Colon (tissue), 2 donors: ENCODE results near the gene ANO6.
A peak's percentile ranks its signal among the peaks of the same experiment; 100 is the strongest.
"Not testable (repeated sequence)": the region's sequence is repeated elsewhere in the genome, so short reads cannot be mapped to it uniquely, and the experiment has no call there.

ENCODE experiments used
- FAIRE-seq: peaks from 2 replicates; lab custom pipeline; 2012; peaks lifted over from hg19 to GRCh38; lab: Jason Lieb, UNC
- donor health status: control.
- donor health status: control.

Gene ANO6

DNA sequence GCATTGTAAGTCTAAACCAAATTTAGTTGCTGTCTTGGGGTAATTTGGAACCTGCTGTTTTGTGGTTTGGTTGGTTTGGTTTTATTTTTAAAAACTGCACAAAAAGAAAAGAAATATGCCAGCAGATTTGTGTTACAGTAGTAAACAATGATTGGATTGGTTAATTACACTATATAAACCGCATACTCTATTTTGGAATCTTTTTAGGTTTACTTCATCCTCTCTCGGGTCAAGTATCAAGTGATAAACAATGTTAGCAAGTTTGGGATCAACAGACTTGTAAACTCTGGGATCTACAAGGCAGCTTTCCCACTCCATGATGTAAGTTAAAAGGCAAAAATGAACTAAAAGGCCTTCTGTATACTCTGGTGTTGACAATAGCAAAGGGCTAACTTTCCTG lies 132.4 kb downstream of the ANO6 start:
- FAIRE-seq = no peak

DNA sequence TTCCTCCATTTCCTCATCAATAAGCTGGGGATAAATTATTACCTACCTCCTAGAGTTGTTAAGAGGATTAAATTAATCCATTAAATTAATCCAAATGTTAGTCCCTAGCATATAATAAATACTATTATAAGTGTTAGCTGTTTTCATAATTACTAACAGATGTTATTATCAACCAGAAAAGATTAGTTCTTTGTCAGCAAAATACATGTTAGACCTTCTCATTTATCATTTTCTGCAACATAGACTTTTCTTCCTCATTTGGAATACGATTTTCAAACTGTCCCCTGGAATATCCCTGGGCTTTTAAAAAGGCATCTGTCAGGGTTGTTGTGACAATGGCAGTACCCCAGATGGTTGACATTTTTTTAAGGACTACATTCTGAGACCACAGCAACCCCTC lies 133.1 kb downstream of the ANO6 start:
- no peak for FAIRE-seq

DNA sequence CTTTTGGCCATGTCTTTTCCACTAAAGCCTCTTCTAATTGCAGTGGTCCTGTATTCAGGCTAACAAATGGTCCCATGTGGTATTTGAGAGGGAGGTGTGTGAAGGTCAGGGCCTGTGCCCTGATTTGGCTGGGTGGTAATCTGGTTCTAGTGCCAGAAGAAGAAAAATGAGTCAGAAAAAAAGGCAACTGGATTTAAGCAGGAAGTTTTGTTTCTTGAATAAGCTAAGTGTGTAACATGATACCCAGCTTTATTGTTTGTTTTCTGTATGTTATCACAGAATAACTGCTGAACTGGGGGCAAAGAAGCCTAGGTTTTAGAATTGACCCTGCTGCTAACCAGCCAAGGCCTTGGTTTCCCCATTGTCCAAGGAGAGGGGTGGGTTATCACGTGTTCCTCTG lies 134.0 kb downstream of the ANO6 start:
- FAIRE-seq = no peak

DNA sequence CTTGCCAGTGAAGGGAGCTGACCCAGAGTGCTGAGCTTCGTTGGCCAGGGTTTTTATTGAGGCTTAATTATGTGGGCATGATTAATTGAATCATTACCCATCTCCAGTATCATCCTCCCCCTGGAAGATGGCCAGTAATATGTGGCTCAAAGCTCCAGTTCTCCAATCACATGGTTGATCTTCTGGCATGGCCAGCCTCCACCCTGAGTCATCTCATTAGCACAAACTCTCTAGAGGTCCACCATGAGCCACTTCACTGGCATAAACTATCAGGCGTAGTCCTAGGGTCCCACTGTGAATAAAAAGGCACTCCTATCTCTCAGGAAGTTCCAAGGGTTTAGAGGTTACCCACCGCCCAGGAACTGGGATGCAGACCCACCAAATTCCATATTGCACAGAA lies 135.0 kb downstream of the ANO6 start:
- no peak for FAIRE-seq

DNA sequence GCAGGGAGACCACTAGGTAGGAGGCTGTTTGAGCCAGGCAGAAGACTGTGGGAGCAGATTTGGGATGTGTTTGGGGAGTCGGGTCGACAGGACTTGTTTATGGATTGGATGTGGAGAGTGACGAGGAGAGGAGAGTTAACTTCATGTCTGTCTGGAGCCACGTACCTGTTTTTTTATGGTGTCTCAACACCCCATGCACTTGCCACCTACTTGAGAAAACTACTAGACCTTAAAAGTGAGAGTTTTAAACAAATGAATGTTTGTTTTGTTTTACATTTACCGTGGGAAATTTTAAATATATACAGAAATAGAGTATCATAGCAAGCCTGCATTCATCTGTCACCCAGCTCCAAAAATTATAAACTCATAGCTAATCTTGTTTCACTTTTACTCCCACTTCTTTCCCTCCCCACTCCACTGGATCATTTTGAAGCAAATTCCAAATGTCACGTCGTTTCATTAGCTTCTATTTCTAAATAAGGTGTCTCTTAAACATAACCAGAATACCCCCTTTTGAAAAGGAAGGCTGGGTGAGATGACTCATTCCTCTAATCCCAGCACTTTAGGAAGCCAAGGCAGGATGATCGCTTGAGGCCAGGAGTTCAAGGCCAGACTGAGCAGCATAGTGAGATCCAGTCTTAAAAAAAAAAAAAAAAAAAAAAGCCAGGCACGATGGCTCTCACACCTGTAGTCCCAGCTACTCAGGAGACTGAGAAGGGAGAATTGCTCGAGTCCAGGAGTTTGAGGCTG lies 136.2 kb downstream of the ANO6 start:
- no peak for FAIRE-seq

DNA sequence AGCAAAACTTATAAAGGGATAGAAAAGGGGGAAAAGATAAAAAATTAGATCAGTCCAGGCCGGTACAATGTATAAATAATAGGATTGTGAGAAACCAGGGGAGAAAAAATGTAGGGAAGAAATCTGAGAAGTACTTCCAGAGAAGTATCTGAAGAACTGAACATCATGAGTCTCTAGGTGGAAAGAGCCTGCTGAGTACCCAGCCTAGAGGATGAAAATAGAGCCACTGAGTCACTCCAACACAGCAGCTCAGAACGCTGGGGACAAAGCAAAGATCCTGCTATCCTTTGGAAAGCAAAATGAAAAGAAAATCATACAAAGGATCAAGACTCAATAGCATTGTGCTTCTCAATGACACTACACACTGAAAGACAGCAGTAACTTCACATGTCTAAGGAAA lies 138.0 kb downstream of the ANO6 start:
- FAIRE-seq = no peak

DNA sequence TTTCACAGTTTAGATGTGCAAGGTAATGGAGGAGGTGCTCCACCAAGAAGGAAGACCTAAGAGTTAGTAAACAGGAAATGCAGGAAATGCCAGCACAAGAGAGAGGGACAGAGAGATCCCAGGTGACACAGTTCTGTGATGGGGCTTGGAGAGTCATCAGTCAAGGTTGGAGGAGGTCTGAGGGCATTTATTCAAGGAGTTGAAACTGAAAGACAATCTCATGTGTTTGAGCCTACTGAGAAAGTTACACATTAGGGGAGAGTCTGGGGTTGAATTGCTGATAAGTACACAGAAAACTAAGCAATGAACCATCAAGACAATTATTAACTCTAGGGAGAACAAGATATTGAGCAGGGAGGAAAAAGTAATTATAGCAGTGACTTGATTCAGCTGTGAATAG lies 138.5 kb downstream of the ANO6 start:
- FAIRE-seq = no peak

DNA sequence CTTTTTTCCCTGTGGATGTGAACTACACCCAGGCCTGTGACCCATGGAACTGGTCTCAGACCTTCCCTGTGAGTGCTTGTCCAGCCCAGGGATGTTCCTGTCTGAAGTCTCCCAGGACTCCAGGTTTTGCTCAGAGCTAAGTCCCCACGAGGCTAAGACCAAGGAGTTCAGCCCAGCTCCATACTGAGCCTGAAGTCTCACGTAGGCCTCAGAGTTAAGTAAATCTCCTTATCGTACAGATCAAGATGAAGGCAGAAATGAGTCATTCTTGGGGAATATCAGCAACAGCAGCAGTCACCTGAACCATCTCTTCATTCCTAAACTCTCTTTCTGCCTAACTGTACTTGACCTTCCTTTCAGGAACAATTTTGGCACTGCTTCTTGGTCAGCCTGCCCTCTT lies 139.8 kb downstream of the ANO6 start:
- FAIRE-seq = no peak

DNA sequence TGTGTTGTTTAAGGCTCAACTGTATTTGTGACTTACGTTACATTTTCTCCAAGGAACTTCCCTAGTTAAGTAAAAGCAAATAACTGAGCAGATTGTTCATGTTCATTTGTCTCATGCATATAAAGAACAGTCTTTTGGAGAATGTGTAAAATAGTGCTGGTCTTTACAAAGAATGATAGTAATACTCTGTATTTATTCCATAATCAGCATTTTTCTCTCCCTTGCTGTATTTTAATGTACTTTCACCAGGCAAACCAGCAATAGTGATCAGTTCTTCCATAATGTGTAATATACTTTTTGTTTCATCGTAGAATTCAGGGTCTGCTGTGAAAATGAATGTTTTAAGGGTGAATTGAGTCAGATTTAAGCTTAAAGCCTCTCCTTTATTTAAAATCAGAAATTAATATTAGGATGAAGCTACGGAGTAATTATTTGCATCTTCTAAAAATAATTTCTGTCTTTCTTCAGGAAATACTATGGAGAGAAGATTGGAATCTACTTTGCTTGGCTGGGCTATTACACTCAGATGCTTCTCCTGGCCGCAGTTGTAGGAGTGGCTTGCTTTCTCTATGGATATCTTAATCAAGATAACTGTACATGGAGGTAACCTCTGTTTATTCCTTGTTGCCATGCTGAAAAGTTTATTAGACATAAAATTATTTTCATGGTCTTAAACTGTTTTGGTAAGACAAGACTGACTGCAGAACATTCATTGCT lies 141.1 kb downstream of the ANO6 start:
- FAIRE-seq = no peak

DNA sequence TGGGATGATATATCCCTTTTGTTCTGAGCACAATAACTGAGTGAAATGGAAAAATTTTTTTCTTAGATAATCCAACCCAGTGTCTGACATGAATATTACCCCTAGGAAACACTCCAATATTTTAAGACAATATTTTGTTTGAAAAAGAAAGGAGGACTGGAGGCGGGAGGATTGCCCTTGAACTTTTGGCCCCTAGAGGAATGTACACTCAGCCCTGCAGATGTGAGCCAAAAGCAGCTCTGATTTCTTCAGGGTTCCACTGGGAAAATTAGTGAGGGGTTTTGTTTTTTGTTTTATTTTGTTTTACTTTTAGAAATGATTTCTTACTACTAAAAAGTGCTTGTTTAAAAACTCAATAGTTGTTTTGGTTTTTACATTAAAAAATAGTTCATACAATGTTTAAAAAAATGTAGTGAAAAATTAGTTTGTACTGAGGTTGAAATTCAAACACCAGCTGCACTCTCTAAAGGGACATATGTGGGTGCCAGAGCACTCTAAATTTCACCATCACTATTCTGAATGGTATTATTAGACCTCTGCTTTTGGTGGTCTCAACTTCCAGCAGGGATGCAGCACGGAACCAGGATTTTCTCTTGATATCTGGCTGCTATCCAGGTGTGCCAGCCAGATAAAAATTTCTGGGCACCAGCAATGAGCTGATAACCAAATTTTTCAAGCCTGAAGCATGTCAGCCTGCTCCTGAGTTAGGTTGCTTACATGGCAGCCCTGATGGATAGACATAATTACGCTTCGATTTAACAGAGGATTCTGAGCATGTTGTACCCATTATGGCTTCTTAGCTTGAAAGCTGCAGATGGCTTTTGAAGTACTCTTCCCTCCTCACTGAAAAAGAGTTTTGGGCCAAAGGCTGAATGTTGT lies 141.9 kb downstream of the ANO6 start:
- no peak for FAIRE-seq

DNA sequence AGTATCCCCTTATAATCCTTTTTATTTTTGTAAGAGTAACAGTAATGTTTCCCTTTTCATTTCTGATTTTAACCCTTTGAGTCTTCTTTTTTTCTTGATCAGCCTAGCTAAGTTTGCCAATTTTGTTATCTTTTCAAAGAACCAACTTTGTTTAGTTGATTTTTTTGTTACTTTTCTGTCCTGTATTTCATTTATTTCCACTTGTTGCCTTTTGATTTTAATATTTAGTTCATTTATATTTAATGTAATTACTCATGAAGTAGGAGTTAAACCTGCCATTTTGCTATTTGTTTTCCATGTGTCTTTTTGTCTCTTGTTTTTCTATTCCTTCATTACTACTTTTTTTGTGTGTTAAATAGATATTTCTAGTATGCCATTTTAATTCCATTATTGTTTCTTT lies 146.4 kb downstream of the ANO6 start:
- FAIRE-seq = peak; percentile 72

DNA sequence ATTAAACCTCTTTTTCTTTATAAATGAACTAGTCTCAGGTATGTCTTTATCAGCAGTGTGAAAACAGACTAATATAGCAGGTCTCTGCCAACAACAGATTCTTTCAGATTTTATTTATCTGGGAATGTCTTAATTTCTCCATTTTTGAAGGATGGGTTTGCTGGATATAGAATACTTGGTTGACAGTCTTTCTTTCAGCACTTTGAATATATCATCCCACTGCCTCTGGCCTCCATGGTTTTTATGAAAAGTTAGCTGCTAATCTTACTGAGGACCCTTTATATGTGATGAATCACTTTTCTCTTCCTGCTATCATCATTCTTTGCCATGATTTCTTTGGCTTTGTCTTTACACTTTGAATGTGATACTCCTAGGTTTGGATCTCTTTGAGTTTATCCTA lies 148.0 kb downstream of the ANO6 start:
- FAIRE-seq = no peak

DNA sequence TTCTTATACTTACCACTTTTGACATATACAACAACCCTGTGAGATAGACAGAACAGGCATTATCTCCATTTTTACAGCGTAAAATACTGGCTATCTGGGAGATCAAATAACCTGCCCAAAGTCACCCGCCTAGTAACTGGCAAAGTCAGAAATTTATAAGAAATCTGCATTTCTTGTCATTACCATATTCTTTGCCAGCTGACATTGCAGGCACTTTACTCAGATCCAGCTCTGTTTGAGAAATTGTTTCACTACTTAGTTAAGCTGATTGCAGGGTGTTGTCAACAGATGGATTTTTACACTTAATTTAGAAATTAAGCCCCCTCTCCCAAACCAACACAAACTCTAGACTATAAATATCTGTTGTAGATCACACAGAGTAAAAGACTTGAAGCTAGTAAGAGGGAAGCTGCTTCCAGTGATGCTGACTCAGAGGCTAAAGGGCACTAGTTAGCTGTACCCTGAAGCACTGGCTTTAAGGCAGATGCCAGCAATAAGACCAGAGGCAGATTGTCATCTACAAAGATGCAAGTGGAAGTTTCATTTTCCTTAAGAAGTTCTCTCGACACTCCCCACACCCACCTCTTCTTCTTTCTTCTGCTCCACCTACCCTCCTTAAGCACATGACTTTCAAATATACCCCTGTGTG lies 153.1 kb downstream of the ANO6 start:
- FAIRE-seq = no peak

DNA sequence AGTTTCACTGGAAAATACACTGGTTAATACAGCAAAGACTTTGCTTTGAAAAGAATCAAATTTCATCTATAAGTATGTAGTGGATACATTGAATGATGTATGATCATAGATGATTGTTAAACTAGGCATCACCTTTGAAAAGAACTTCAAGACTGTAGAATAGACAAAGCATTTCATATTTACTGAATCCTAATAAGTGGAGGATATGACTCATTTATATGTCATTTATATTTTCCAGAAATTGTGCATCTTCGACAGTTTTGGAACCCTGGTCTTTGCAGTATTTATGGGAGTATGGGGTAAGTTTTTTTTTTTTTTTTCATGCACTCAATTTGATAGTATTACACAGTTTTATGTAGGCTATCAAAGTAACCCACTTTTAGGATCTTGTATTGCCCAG lies 161.9 kb downstream of the ANO6 start:
- no peak for FAIRE-seq

DNA sequence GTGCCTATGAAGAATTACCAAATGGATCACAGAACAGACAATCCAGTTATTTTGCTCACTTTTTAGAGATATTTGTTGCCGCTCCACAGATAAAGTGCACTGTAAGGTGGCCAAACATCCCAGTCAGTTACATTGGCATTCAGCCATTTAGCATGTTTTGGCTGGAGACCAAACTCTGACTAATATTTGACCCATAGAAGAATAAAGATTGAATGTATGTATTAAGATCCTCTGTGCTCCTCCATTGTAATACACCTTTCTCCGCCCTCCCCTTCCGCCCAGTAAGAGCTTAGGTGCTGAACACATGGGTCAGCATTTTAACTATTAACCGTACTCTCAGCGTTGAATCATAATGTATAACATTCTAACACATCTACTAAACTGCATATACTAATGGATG lies 163.4 kb downstream of the ANO6 start:
- no peak for FAIRE-seq

DNA sequence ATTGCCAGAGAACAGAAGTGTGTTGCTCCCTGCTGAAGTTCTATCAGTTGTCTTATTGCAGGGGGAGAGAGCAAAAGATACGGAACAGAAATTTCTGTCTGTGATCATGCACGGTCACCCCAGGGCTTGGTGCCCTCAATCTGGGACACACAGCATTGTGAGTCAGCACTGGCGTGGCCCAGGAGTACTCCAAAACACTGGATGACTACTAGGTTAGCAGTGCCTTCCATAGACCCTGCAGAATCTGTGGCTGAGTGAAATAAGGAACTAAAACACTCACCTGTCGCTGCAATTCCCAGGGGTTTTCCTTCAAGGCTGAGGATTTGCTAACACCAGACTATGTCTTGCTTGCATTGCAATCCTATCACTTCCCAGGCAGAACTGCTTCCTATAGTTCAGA lies 165.5 kb downstream of the ANO6 start:
- FAIRE-seq = no peak

DNA sequence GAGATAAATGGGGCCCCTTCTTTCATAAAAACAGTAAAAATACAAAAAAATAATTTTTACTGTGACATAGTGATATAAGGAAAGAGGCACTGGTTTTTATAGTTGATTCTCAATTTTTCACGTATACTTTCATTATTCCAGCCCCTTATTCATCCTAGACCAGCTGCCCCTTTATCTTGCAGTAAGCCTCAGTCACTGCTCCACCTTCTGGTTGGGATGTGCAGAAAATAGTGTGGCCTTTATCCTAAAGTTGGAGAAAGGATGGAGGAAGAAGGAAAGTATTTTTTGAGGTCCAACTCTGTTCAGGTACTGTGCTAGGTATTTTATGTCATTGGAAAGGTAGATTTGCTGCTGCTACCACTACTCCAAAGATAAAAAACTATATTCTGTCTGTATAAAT lies 172.7 kb downstream of the ANO6 start:
- no peak for FAIRE-seq

DNA sequence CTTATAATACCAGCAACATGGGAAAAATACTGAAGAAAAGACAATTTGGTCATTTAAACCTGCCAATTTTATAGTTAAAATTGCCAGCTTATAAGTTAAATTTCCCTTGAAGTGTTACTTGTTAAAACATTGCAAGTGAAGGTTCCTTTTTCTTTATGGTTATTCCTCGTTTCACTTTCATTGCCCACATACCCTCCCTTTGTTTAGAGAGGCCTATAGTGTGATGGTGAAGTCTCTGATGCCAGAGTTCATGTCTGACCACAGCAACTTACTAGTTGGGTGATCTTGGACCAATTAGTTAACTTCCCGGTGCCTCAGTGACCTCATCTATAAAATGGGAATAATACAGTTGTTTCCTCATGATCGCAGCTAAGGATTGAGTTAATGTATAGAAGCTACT lies 173.5 kb downstream of the ANO6 start:
- FAIRE-seq = no peak

DNA sequence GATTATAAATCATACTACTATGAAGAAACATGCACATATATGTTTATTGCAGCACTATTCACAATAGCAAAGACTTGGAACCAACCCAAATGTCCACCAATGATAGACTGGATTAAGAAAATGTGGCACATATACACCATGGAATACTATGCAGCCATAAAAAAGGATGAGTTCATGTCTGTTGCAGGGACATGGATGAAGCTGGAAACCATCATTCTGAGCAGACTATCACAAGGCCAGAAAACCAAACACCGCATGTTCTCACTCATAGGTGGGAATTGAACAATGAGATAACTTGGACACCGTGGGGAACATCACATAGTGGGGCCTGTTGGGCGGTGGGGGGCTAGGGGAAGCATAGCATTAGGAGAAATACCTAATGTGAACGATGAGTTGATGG lies 181.6 kb downstream of the ANO6 start:
- not testable (repeated sequence) for FAIRE-seq

DNA sequence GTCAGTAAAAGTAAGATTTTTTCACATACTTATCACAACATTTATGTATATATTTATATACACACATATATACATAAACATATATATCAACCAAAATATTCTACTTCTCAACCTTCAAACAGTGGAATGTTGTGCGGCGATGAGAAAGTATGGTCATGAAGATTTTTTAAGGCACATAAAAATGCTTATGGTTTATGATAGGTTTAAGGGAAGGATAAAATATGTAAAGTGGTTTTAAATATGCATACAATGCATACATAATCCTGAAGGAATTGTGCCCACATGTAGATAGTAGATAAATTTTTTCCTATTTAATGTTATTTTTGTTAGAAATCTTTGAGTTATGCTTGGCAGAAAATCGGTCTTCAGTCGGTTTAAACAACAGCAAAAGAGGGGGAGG lies 182.7 kb downstream of the ANO6 start:
- FAIRE-seq = no peak

DNA sequence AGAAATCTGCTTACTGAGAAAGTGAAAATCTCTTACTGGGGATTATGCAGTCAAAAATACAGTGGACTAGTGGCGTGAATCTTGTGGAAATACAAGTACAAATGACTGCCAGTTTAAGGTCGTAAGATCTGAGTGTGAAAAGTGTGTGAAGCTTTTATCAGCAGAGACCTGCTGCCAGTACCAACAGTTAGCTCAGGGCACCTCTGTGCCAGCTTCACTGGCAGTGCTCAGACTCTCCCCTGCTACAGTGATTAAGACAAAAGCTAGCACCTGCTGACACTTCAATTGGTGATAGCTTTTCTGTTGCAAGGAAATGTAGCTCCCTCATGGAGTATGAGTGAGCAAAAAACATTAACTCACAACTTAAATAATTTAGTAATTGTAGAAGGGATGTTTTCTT lies 185.1 kb downstream of the ANO6 start:
- no peak for FAIRE-seq

DNA sequence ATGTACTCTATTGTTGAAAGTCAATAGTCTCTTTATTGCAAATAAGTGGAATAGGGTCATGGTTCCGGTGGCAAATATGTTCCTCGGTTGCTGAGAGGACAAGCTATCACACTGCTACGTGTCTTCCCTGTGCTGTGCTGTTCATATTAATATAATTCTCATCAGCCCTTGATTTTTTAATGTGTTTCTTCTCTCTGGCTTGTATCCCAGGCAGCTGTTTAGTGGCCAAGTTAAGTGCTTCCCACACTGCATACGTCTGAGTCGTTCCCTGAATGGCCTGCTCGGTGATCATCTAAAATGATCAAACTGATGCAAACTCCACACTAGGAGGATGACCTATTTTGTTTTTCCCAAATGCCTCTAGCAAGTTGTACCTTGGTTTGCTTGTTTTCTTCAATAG lies 186.4 kb downstream of the ANO6 start:
- no peak for FAIRE-seq
